Thyroid gland (tissue), 4 donors: ENCODE results near the gene TMEM266.

Experiments
- POLR2A ChIP-seq, 2 donors: fragments of 450-650 bp; IDR thresholded peaks; one replicate each; pipeline ENCODE4 v1.6.1; 2017; ENCODE audit warnings: antibody characterized with exemption in 2 of 2, mild to moderate bottlenecking in 2 of 2, moderate library complexity in 1 of 2
- TF ChIP-seq, protein P1 (sequence below), 6 experiments: fragments of 200-600 bp in 3 of 6; fragments of 450-650 bp in 3 of 6; sonication (generic) in 3 of 6; IDR thresholded peaks; one replicate each; pipeline ENCODE4 v1.5.1; 2016 to 2019; ENCODE audit warnings: antibody characterized with exemption in 6 of 6, mild to moderate bottlenecking in 2 of 6, inconsistent platforms in 1 of 6, moderate library complexity in 1 of 6

DNA sequence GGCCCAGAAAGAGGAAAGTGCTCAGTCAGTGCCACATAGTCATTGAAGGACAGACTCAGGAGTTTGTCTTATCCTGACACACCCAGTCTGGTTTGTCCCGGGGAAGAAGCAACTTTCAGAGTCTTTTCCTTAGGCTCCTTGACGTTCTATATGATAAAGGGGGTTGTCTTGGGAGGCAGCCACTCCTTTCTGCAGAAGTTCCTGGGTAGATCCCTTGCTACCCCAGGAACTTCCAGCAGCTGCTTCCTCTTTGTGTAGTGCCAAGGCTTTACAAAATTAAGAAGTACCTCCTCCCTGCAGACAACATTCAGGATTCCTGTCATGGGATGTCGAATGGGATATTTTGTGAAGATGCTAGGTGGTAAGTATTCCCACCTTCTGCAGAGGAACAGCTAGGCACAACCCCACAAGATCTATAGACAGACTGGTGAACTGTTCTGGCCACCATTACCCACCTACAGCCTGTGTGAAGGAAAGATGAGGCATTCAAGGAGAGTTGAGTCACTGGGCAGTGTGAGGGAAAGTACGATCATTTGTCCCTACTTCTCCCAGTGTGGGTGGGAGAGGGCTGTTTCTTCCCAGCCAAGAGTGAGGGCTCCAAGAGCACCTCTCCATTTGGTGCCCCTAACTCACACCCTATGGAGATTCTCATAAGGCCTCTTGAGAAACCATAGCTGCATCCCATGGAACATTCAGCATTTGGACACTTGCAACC is 11.3 kb downstream of the TMEM266 start:
- TF ChIP-seq, protein P1, sequence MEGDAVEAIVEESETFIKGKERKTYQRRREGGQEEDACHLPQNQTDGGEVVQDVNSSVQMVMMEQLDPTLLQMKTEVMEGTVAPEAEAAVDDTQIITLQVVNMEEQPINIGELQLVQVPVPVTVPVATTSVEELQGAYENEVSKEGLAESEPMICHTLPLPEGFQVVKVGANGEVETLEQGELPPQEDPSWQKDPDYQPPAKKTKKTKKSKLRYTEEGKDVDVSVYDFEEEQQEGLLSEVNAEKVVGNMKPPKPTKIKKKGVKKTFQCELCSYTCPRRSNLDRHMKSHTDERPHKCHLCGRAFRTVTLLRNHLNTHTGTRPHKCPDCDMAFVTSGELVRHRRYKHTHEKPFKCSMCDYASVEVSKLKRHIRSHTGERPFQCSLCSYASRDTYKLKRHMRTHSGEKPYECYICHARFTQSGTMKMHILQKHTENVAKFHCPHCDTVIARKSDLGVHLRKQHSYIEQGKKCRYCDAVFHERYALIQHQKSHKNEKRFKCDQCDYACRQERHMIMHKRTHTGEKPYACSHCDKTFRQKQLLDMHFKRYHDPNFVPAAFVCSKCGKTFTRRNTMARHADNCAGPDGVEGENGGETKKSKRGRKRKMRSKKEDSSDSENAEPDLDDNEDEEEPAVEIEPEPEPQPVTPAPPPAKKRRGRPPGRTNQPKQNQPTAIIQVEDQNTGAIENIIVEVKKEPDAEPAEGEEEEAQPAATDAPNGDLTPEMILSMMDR (IDR thresholded peaks at IDR 0.05): no peak
- TF ChIP-seq POLR2A (IDR thresholded peaks at IDR 0.05): no peak
